ENCODE measurements around the gene APPL2.

DNA sequence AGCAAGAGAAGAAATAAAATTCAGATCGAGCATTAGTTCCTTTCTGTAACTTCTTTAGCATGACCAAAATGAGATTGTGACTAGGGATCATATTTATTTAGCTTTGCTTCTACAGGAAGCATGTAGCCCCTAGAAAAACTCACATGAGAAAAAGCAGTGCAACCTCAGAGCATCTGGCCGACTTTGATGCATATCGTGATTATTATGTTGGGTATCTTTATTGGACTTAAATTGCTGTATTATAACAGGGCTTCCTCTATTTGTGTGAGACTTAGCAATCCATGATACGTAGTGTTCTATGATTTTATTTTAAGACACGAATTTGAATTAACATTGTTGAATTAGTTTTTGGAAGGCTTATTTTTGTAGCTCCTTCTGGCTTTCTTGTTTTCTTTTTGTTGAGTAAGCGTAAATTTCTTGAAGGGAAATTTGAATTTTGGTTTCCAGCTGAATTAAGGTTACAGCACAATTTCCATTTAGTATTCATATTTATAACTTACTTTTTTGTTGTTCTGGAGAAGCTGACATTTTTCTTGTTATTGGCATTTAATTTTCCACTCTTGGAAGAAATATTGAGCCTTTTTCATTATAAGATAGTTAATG, 94.6 kb downstream of the APPL2 start:
- TF ChIP-seq, protein P1, sequence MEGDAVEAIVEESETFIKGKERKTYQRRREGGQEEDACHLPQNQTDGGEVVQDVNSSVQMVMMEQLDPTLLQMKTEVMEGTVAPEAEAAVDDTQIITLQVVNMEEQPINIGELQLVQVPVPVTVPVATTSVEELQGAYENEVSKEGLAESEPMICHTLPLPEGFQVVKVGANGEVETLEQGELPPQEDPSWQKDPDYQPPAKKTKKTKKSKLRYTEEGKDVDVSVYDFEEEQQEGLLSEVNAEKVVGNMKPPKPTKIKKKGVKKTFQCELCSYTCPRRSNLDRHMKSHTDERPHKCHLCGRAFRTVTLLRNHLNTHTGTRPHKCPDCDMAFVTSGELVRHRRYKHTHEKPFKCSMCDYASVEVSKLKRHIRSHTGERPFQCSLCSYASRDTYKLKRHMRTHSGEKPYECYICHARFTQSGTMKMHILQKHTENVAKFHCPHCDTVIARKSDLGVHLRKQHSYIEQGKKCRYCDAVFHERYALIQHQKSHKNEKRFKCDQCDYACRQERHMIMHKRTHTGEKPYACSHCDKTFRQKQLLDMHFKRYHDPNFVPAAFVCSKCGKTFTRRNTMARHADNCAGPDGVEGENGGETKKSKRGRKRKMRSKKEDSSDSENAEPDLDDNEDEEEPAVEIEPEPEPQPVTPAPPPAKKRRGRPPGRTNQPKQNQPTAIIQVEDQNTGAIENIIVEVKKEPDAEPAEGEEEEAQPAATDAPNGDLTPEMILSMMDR (IDR thresholded peaks at IDR 0.05) = no peak
- no peak for TF ChIP-seq RELA (CRISPR knock-in tag; IDR thresholded peaks at IDR 0.05; ENCODE audit: borderline replicate concordance)
- TF ChIP-seq, protein P2, sequence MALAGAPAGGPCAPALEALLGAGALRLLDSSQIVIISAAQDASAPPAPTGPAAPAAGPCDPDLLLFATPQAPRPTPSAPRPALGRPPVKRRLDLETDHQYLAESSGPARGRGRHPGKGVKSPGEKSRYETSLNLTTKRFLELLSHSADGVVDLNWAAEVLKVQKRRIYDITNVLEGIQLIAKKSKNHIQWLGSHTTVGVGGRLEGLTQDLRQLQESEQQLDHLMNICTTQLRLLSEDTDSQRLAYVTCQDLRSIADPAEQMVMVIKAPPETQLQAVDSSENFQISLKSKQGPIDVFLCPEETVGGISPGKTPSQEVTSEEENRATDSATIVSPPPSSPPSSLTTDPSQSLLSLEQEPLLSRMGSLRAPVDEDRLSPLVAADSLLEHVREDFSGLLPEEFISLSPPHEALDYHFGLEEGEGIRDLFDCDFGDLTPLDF (CRISPR knock-in tag; IDR thresholded peaks at IDR 0.05) = no peak
- TF ChIP-seq ETV6 (CRISPR knock-in tag; IDR thresholded peaks at IDR 0.05) = no peak
- TF ChIP-seq, protein P3, sequence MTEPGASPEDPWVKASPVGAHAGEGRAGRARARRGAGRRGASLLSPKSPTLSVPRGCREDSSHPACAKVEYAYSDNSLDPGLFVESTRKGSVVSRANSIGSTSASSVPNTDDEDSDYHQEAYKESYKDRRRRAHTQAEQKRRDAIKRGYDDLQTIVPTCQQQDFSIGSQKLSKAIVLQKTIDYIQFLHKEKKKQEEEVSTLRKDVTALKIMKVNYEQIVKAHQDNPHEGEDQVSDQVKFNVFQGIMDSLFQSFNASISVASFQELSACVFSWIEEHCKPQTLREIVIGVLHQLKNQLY (CRISPR knock-in tag; IDR thresholded peaks at IDR 0.05) = no peak
- TF ChIP-seq, protein P4, sequence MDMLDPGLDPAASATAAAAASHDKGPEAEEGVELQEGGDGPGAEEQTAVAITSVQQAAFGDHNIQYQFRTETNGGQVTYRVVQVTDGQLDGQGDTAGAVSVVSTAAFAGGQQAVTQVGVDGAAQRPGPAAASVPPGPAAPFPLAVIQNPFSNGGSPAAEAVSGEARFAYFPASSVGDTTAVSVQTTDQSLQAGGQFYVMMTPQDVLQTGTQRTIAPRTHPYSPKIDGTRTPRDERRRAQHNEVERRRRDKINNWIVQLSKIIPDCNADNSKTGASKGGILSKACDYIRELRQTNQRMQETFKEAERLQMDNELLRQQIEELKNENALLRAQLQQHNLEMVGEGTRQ (CRISPR knock-in tag; IDR thresholded peaks at IDR 0.05) = no peak
